GM12878 (cell line): ENCODE data around the gene C1orf21. TPM values are rescaled to one million over a fixed set of nuclear protein-coding genes. Genes with fewer than 3 reads are reported as not detected.

Source experiments
- ATAC-seq: fragments of 200-7000 bp; cut with Tn5 transposase; 3 replicates; pipeline ENCODE4 v1.9.1; 2020; ENCODE audit warnings: mild to moderate bottlenecking, moderate library complexity
- BruUV-seq: library from RNA; stranded (reverse); fragments of 400-500 nt; replicated peaks from 2 replicates; lab custom pipeline; 2021; lab: Mats Ljungman, UMichigan
- CTCF ChIA-PET: fragments of 300-600 bp; sonication (Branson Sonifier 250); formaldehyde crosslinking; extraction: SDS; loops from one replicate; lab custom pipeline; 2021; ENCODE audit warnings: inconsistent platforms; lab: Yijun Ruan, JAX
- POLR2A ChIA-PET: fragments of 350-600 bp; formaldehyde crosslinking; extraction: SDS; loops from one replicate; lab custom pipeline; 2021; ENCODE audit warnings: inconsistent platforms; lab: Charles Lee
- RAD21 ChIA-PET: fragments of 300-600 bp; sonication (Branson Sonifier 250); formaldehyde crosslinking; loops from one replicate; lab custom pipeline; 2023; ENCODE audit warnings: antibody characterized with exemption; ENCODE audit not compliant: unreplicated experiment; lab: Charles Lee
- SMC1A ChIA-PET: fragments of 300-600 bp; sonication (Branson Sonifier 250); formaldehyde crosslinking; loops from one replicate; lab custom pipeline; 2023; ENCODE audit not compliant: unreplicated experiment, uncharacterized antibody; lab: Charles Lee
- DNase-seq: peaks from one replicate; pipeline ENCODE4 v3.0.0-alpha.2; 2011; ENCODE audit warnings: low read depth, low spot score
- FAIRE-seq: peaks from 3 replicates; lab custom pipeline; 2011; peaks lifted over from hg19 to GRCh38; lab: Jason Lieb, UNC
- H2AFZ ChIP-seq: 2 replicates; pipeline ENCODE4 v1.6.0; 2011; ENCODE audit warnings: low read depth, low read length, control low read depth; ENCODE audit not compliant: control insufficient read depth
- H3K27ac ChIP-seq: 2 replicates; pipeline ENCODE4 v1.5.1; 2011; ENCODE audit warnings: control low read depth; ENCODE audit not compliant: control insufficient read depth, insufficient read depth
- H3K27me3 ChIP-seq, 2 experiments: replicated peaks in 1 of 2; 2 replicates each; pipeline versions ENCODE4 v1.6.0 to v1.6.1; 2011; ENCODE audit warnings: low read length in 1 of 2; ENCODE audit not compliant: control insufficient read depth in 2 of 2, insufficient read depth in 2 of 2
- H3K36me3 ChIP-seq, 2 experiments: 2 replicates each; pipeline ENCODE4 v1.5.1; 2011; ENCODE audit warnings: low read length in 1 of 2; ENCODE audit not compliant: control insufficient read depth in 2 of 2, insufficient read depth in 2 of 2
- H3K4me1 ChIP-seq: 2 replicates; pipeline ENCODE4 v1.6.1; 2011; ENCODE audit warnings: mild to moderate bottlenecking, low read length, moderate library complexity, mixed read lengths; ENCODE audit not compliant: control insufficient read depth, insufficient read depth
- H3K4me2 ChIP-seq: 2 replicates; pipeline ENCODE4 v1.6.0; 2011; ENCODE audit warnings: control low read depth; ENCODE audit not compliant: control insufficient read depth, insufficient read depth
- H3K4me3 ChIP-seq: fragments of 200-600 bp; sonication (generic); 2 replicates; pipeline ENCODE4 v1.5.1; 2016
- H3K79me2 ChIP-seq: 2 replicates; pipeline ENCODE4 v1.6.0; 2011; ENCODE audit warnings: low read length; ENCODE audit not compliant: control insufficient read depth, insufficient read depth
- H3K9ac ChIP-seq: 2 replicates; pipeline ENCODE4 v1.8.0; 2011; ENCODE audit warnings: low read length, control low read depth, mixed read lengths; ENCODE audit not compliant: control insufficient read depth, insufficient read depth
- H3K9me3 ChIP-seq: replicated peaks from 3 replicates; pipeline ENCODE4 v1.5.1; 2011; ENCODE audit warnings: mild to moderate bottlenecking, low read length; ENCODE audit not compliant: control insufficient read depth, insufficient read depth
- H4K20me1 ChIP-seq: 2 replicates; pipeline ENCODE4 v1.6.0; 2011; ENCODE audit not compliant: control insufficient read depth, insufficient read depth
- CHD4 ChIP-seq: fragments of 200-600 bp; sonication (generic); IDR thresholded peaks from 2 replicates; pipeline ENCODE4 v1.6.1; 2016; ENCODE audit warnings: mild to moderate bottlenecking
- EED ChIP-seq: sonication (generic); IDR thresholded peaks from 2 replicates; pipeline ENCODE4 v1.6.1; 2016; ENCODE audit warnings: antibody characterized with exemption, low read depth
- EZH2 ChIP-seq: IDR thresholded peaks from 2 replicates; pipeline ENCODE4 v1.6.1; 2012; ENCODE audit warnings: low read depth, mild to moderate bottlenecking, control low read depth, inconsistent platforms, low read length, borderline replicate concordance; ENCODE audit not compliant: control insufficient read depth
- SPI1 ChIP-seq: IDR thresholded peaks from 2 replicates; pipeline ENCODE4 v1.6.1; 2011; ENCODE audit warnings: low read depth, mild to moderate bottlenecking, low read length, moderate library complexity, borderline replicate concordance; ENCODE audit not compliant: insufficient read depth
- YBX1 ChIP-seq: fragments of 450-650 bp; IDR thresholded peaks from 2 replicates; pipeline ENCODE4 v1.6.1; 2016; ENCODE audit warnings: antibody characterized with exemption
- YY1 ChIP-seq: IDR thresholded peaks from 2 replicates; pipeline ENCODE4 v1.6.1; 2011; ENCODE audit warnings: low read depth, mild to moderate bottlenecking, low read length
- ZNF24 ChIP-seq: fragments of 450-650 bp; IDR thresholded peaks from 2 replicates; pipeline ENCODE4 v1.6.1; 2017; ENCODE audit warnings: antibody characterized with exemption, mild to moderate bottlenecking
- WGBS: methylation state at CpG from one replicate; pipeline ENCODE4 v1.1.6; 2016; ENCODE audit warnings: low lambda C conversion rate; ENCODE audit not compliant: insufficient replicate concordance, insufficient coverage; ENCODE audit errors: missing lambda C conversion rate; 5-methylcytosine and 5-hydroxymethylcytosine counted together
- in situ Hi-C: fragments of 300-500 bp; cut with MboI; formaldehyde crosslinking; loops from 9 replicates; pipeline ENCODE4 v1.14.3; 2018; ENCODE audit warnings: mixed read lengths
- intact Hi-C: fragments of 100-400 bp; cut with micrococcal nuclease; formaldehyde crosslinking; loops from one replicate; pipeline ENCODE4 v1.14.2; 2022; ENCODE audit not compliant: unreplicated experiment
- polyA plus RNA-seq, 11 experiments: library from polyadenylated mRNA; depleted of rRNA in 4 of 11; unstranded in 6 of 11; stranded (reverse) in 5 of 11; fragments of >200 nt; fragmentation: Nextera tagmentation in 4 of 11; fragmentation: Illumina TruSeq in 1 of 11; extraction: Ambion mirVana in 4 of 11; extraction: Trizol in 1 of 11; gene quantifications; 1 replicate in 1 of 11; 2 replicates in 10 of 11; pipeline versions ENCODE4 v1.2.1 to v1.2.3, GENCODE V29; 2011 to 2016; ENCODE audit warnings: inconsistent platforms in 2 of 11, missing spikeins in 2 of 11, low read depth in 1 of 11
- total RNA-seq, 4 experiments: library from RNA; depleted of rRNA in 3 of 4; stranded (reverse); fragments of >200 nt in 3 of 4; fragmentation: Illumina TruSeq in 1 of 4; extraction: Trizol in 1 of 4; gene quantifications; 2 replicates each; pipeline versions ENCODE4 v1.2.1 to v1.2.3, GENCODE V29; 2013 to 2021
- TF ChIP-seq, protein P1 (sequence below): fragments of 450-650 bp; IDR thresholded peaks from 2 replicates; pipeline ENCODE4 v1.6.1; 2018; ENCODE audit warnings: mild to moderate bottlenecking, low read depth, moderate library complexity; ENCODE audit not compliant: partially characterized antibody
- TF ChIP-seq, protein P2 (sequence below): IDR thresholded peaks from 2 replicates; pipeline ENCODE4 v1.6.1; 2011; ENCODE audit warnings: borderline replicate concordance, low read depth, mild to moderate bottlenecking, moderate library complexity, mixed read lengths, low read length; ENCODE audit not compliant: insufficient read depth; ENCODE audit errors: extremely low read length

C1orf21 gene
- total and polyA plus RNA-seq, 10 of the 15 experiments (the other 5 are each of a cell fraction or from before 2014, with no cell fraction given), result 0.03 to 1.6 (median 0.17) TPM; not detected in 3

DNA sequence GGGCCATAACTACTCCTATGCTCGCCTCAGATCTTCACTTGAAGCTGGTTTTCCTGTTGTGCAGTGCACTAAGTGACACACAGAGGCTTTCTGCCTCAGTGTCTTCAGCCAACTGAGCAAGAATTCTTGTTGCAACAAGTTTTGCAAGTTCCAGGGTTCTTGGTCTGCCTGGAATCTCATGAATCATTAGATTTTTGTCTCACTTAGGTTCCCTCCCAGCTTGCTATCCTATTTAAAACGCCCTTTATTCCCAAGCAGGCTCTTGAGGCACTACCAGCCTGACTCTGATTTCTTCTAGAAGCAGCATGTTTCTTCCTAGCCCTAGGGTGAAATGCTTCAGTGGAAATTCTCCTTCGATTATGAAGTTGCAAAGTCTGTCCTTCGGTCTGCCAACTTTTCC lies 158.8 kb downstream of the C1orf21 start:
- H3K79me2 ChIP-seq, result no peaks in the 10 kb centered on the region
- no TSS peak for BruUV-seq
- no peaks in the 10 kb centered on the region for H3K36me3 ChIP-seq
- in situ Hi-C loops (no loop called here), intact Hi-C loops (no loop called here)
- ChIA-PET POLR2A (no interaction called here), CTCF (interaction anchor here (0.6 kb wide), 1 partner anchor 51 kb away, joined by 3 read pairs; no protein-coding TSS in a partner anchor), RAD21 (no interaction called here), SMC1A (interaction anchor here (1.8 kb wide), 1 partner anchor 29 kb away, joined by 5 read pairs; no protein-coding TSS in a partner anchor)
- no peak overlapping the region for H3K4me2 ChIP-seq
- DNase-seq, result no peak
- no peak overlapping the region for H3K27ac ChIP-seq
- TF ChIP-seq, protein P1, sequence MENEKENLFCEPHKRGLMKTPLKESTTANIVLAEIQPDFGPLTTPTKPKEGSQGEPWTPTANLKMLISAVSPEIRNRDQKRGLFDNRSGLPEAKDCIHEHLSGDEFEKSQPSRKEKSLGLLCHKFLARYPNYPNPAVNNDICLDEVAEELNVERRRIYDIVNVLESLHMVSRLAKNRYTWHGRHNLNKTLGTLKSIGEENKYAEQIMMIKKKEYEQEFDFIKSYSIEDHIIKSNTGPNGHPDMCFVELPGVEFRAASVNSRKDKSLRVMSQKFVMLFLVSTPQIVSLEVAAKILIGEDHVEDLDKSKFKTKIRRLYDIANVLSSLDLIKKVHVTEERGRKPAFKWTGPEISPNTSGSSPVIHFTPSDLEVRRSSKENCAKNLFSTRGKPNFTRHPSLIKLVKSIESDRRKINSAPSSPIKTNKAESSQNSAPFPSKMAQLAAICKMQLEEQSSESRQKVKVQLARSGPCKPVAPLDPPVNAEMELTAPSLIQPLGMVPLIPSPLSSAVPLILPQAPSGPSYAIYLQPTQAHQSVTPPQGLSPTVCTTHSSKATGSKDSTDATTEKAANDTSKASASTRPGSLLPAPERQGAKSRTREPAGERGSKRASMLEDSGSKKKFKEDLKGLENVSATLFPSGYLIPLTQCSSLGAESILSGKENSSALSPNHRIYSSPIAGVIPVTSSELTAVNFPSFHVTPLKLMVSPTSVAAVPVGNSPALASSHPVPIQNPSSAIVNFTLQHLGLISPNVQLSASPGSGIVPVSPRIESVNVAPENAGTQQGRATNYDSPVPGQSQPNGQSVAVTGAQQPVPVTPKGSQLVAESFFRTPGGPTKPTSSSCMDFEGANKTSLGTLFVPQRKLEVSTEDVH, result no peak
- TF ChIP-seq YY1, result no peak
- TF ChIP-seq YBX1, result no peak
- no peak for TF ChIP-seq EED
- H3K9ac ChIP-seq, result no peak overlapping the region
- no peak overlapping the region for H2AFZ ChIP-seq
- ATAC-seq, result no peak
- no peaks in the 10 kb centered on the region for H3K9me3 ChIP-seq
- no peaks in the 10 kb centered on the region for H3K4me1 ChIP-seq
- no peaks in the 10 kb centered on the region for H3K27me3 ChIP-seq
- H3K4me3 ChIP-seq, result no peak overlapping the region
- 30% methylated on average over 4 of the region's 4 CpGs for WGBS
- H4K20me1 ChIP-seq, result no peaks in the 10 kb centered on the region
- no peak for FAIRE-seq

DNA sequence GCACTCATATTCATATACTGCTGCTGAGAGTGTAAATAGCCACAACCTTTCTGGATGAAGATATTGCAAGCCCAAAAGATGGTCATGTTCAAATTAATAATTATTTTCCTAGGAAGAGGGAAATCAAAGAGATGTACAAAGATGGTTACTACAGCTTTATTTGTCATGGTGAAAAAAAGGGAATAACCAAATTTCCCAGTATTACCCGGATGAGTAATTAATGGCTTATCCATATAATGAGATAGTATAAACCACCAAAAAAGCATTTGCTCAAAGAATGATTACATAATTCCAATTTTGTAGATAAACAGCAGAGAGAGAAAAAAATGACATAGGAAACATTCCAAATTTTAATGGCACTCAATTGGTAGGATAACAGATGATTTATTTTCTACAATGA lies 165.6 kb downstream of the C1orf21 start:
- ChIA-PET SMC1A (no interaction called here), CTCF (no interaction called here), POLR2A (no interaction called here), RAD21 (no interaction called here)
- 45% methylated on average over 1 of the region's 1 CpG for WGBS
- ATAC-seq, result no peak
- DNase-seq, result no peak
- Histone ChIP-seq H3K27ac (no peak overlapping the region), H4K20me1 (no peaks in the 10 kb centered on the region), H3K9ac (no peak overlapping the region), H3K4me3 (no peak overlapping the region), H2AFZ (no peak overlapping the region), H3K9me3 (no peaks in the 10 kb centered on the region), H3K79me2 (no peaks in the 10 kb centered on the region), H3K4me2 (no peak overlapping the region), H3K4me1 (no peaks in the 10 kb centered on the region), H3K27me3 (peaks cover 0 to 6% of the 10 kb centered on the region in 2 experiments; a peak in 1 of 4 replicates), H3K36me3 (no peaks in the 10 kb centered on the region)
- TF ChIP-seq ZNF24 (no peak), EZH2 (no peak), SPI1 (no peak), CHD4 (no peak)
- TF ChIP-seq, protein P2, sequence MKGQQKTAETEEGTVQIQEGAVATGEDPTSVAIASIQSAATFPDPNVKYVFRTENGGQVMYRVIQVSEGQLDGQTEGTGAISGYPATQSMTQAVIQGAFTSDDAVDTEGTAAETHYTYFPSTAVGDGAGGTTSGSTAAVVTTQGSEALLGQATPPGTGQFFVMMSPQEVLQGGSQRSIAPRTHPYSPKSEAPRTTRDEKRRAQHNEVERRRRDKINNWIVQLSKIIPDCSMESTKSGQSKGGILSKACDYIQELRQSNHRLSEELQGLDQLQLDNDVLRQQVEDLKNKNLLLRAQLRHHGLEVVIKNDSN, result no peak
- no TSS peak for BruUV-seq
- intact Hi-C loops, result no loop called here
- FAIRE-seq, result no peak
- in situ Hi-C loops, result no loop called here
